SH-SY5Y (cell line): ENCODE measurements around the gene ROMO1.

Experiments used
- GATA2 ChIP-seq: IDR thresholded peaks from 2 replicates; pipeline ENCODE4 v1.6.1; 2011; ENCODE audit warnings: mild to moderate bottlenecking, low read depth, low read length
- GATA3 ChIP-seq: IDR thresholded peaks from 2 replicates; pipeline ENCODE4 v1.6.1; 2011; ENCODE audit warnings: low read depth, mild to moderate bottlenecking, low read length, moderate library complexity

GRCh38 chr20:35702051-35702823 is 3.0 kb downstream of the ROMO1 start:
- TF ChIP-seq GATA2 = no peak
- TF ChIP-seq GATA3 = no peak
